HepG2 (cell line): Measurements from ENCODE around the gene RB1. TPM values are rescaled to one million over a fixed set of nuclear protein-coding genes. Genes with fewer than 3 reads are reported as not detected.

ENCODE experiments used
- ATAC-seq: fragments of 200-7000 bp; cut with Tn5 transposase; 3 replicates; pipeline ENCODE4 v1.9.1; 2020; ENCODE audit warnings: mild to moderate bottlenecking, moderate library complexity
- BruUV-seq: library from RNA; stranded (reverse); fragments of 400-500 nt; replicated peaks from 2 replicates; lab custom pipeline; 2021; lab: Mats Ljungman, UMichigan
- CTCF ChIA-PET: fragments of 300-600 bp; formaldehyde crosslinking; extraction: SDS; loops from one replicate; lab custom pipeline; 2021; ENCODE audit warnings: low total read pairs, inconsistent platforms, low intra/inter-chr PET ratio; lab: Yijun Ruan, JAX
- POLR2A ChIA-PET: fragments of 350-600 bp; sonication (Branson Sonifier 250); formaldehyde crosslinking; loops from one replicate; lab custom pipeline; 2020; ENCODE audit warnings: antibody characterized with exemption, inconsistent platforms; lab: Yijun Ruan, JAX
- DNase-seq: peaks from one replicate; pipeline ENCODE4 v3.0.0-alpha.2; 2015; ENCODE audit warnings: low spot score
- FAIRE-seq: peaks from 3 replicates; lab custom pipeline; 2011; peaks lifted over from hg19 to GRCh38; lab: Jason Lieb, UNC
- H2AFZ ChIP-seq: one replicate; pipeline ENCODE4 v1.6.1; 2011; ENCODE audit warnings: low read length, inconsistent platforms
- H3K27ac ChIP-seq: fragments of 300-600 bp; 3 replicates; pipeline ENCODE4 v1.8.0; 2011; ENCODE audit warnings: mixed run types, mild to moderate bottlenecking, mixed read lengths, low read length, inconsistent platforms; ENCODE audit not compliant: insufficient read depth; ENCODE audit errors: extremely low read length
- H3K27me3 ChIP-seq, 2 experiments: fragments of 200-600 bp in 1 of 2; 2 replicates in 1 of 2; 3 replicates in 1 of 2; pipeline versions ENCODE4 v1.6.0 to v1.8.0; 2011; ENCODE audit warnings: low read length in 2 of 2, mild to moderate bottlenecking in 2 of 2, moderate library complexity in 2 of 2, inconsistent platforms in 1 of 2; ENCODE audit not compliant: insufficient read depth in 2 of 2, control insufficient read depth in 1 of 2
- H3K36me3 ChIP-seq, 2 experiments: fragments of 200-600 bp in 1 of 2; replicated peaks in 1 of 2; 2 replicates in 1 of 2; 3 replicates in 1 of 2; pipeline versions ENCODE4 v1.5.1 to v1.8.0; 2011; ENCODE audit warnings: low read length in 2 of 2, inconsistent platforms in 1 of 2; ENCODE audit not compliant: insufficient read depth in 2 of 2, control insufficient read depth in 1 of 2
- H3K4me1 ChIP-seq: 2 replicates; pipeline ENCODE4 v1.5.1; 2012; ENCODE audit warnings: low read length, inconsistent platforms; ENCODE audit not compliant: insufficient read depth
- H3K4me2 ChIP-seq: 2 replicates; pipeline ENCODE4 v1.6.0; 2011; ENCODE audit warnings: low read depth, low read length, inconsistent platforms
- H3K4me3 ChIP-seq, 3 experiments: fragments of 200-600 bp in 1 of 3; sonication (generic), shearing (Covaris generic) in 1 of 3; replicated peaks in 1 of 3; 2 replicates each; pipeline ENCODE4 v1.5.1; 2011 to 2016; ENCODE audit warnings: low read length in 3 of 3, inconsistent platforms in 2 of 3, low read depth in 2 of 3, mild to moderate bottlenecking in 2 of 3, control low read depth in 1 of 3, mixed read lengths in 1 of 3; ENCODE audit not compliant: insufficient read depth in 1 of 3
- H3K79me2 ChIP-seq: one replicate; pipeline ENCODE4 v1.6.1; 2011; ENCODE audit warnings: low read length, inconsistent platforms; ENCODE audit not compliant: insufficient read depth
- H3K9ac ChIP-seq: 2 replicates; pipeline ENCODE4 v1.6.0; 2011; ENCODE audit warnings: mild to moderate bottlenecking, low read depth, low read length, inconsistent platforms; ENCODE audit not compliant: insufficient read depth
- H3K9me3 ChIP-seq: 2 replicates; pipeline ENCODE4 v1.5.1; 2012; ENCODE audit warnings: mild to moderate bottlenecking, low read length
- H4K20me1 ChIP-seq: 2 replicates; pipeline ENCODE4 v1.6.0; 2011; ENCODE audit warnings: inconsistent platforms, mild to moderate bottlenecking, low read length, moderate library complexity; ENCODE audit not compliant: insufficient read depth
- ETV6 ChIP-seq: sonication (generic); formaldehyde crosslinking; conservative IDR thresholded peaks from 2 replicates; pipeline ENCODE4 v1.4.0; 2020; ENCODE audit warnings: missing genetic modification reagents
- KAT7 ChIP-seq: IDR thresholded peaks from 2 replicates; pipeline ENCODE4 v1.6.1; 2018; ENCODE audit warnings: borderline replicate concordance, missing compliant biosample characterization
- KMT2A ChIP-seq: sonication (generic); formaldehyde crosslinking; IDR thresholded peaks from 2 replicates; pipeline ENCODE4 v1.4.0; 2020; ENCODE audit warnings: missing genetic modification reagents
- NBN ChIP-seq: fragments of 450-650 bp; conservative IDR thresholded peaks from 2 replicates; pipeline ENCODE4 v1.6.1; 2017
- SRSF1 ChIP-seq: fragments of 200-400 bp; formaldehyde crosslinking; optimal IDR thresholded peaks from 2 replicates; pipeline ENCODE3; 2017; ENCODE audit warnings: mild to moderate bottlenecking, low read depth, low read length, moderate library complexity
- TSC22D2 ChIP-seq: sonication (generic); formaldehyde crosslinking; IDR thresholded peaks from 2 replicates; pipeline ENCODE4 v1.5.1; 2020; ENCODE audit warnings: missing genetic modification reagents, mild to moderate bottlenecking, borderline replicate concordance
- ZNF44 ChIP-seq: sonication (generic); formaldehyde crosslinking; IDR thresholded peaks from 2 replicates; pipeline ENCODE4 v1.5.1; 2020; ENCODE audit warnings: mild to moderate bottlenecking, missing genetic modification reagents
- ZNF547 ChIP-seq: sonication (generic); formaldehyde crosslinking; IDR thresholded peaks from 2 replicates; pipeline ENCODE4 v1.5.1; 2020; ENCODE audit warnings: mild to moderate bottlenecking, missing genetic modification reagents
- ZNF720 ChIP-seq: sonication (generic); formaldehyde crosslinking; IDR thresholded peaks from 2 replicates; pipeline ENCODE4 v1.4.0; 2020; ENCODE audit warnings: missing genetic modification reagents
- ZNF747 ChIP-seq: sonication (generic); formaldehyde crosslinking; IDR thresholded peaks from 2 replicates; pipeline ENCODE4 v1.8.1; 2023; ENCODE audit warnings: missing genetic modification reagents, mild to moderate bottlenecking, borderline replicate concordance
- WGBS: methylation state at CpG from one replicate; pipeline ENCODE4 v1.1.6; 2017; ENCODE audit warnings: low lambda C conversion rate; 5-methylcytosine and 5-hydroxymethylcytosine counted together
- in situ Hi-C: cut with HindIII; loops from 2 replicates; pipeline ENCODE4 v1.10.0; 2017; ENCODE audit warnings: low pct_unique_long_range_greater_than_20kb; ENCODE audit not compliant: extremely low pct_ligation_motif_present
- intact Hi-C: fragments of 100-400 bp; cut with micrococcal nuclease; formaldehyde crosslinking; loops from one replicate; pipeline ENCODE4 v1.10.0; 2022; ENCODE audit not compliant: unreplicated experiment
- polyA plus RNA-seq, 8 experiments: library from polyadenylated mRNA; depleted of rRNA in 3 of 8; stranded (reverse) in 7 of 8; unstranded in 1 of 8; fragments of >200 nt; fragmentation: Illumina TruSeq in 4 of 8; extraction: Trizol in 4 of 8; gene quantifications; 2 replicates each; pipeline versions ENCODE4 v1.2.1 to v1.2.3, GENCODE V29; 2011 to 2016; ENCODE audit warnings: low read depth in 4 of 8, missing spikeins in 1 of 8, mixed read lengths in 1 of 8; ENCODE audit not compliant: insufficient read depth in 1 of 8
- total RNA-seq, 5 experiments: library from RNA; depleted of rRNA; stranded (reverse); fragments of >200 nt; fragmentation: Illumina TruSeq; extraction: Trizol; gene quantifications; 2 replicates each; pipeline ENCODE4 v1.2.3, GENCODE V29; 2016; ENCODE audit warnings: low read depth in 1 of 5
- TF ChIP-seq, protein P1 (sequence below): IDR thresholded peaks from 2 replicates; pipeline ENCODE4 v1.6.1; 2016; ENCODE audit warnings: missing genetic modification reagents, missing compliant biosample characterization
- TF ChIP-seq, protein P2 (sequence below): sonication (generic); formaldehyde crosslinking; IDR thresholded peaks from 2 replicates; pipeline ENCODE4 v1.4.0; 2020; ENCODE audit warnings: low read depth, missing genetic modification reagents
- TF ChIP-seq, protein P3 (sequence below): sonication (generic); formaldehyde crosslinking; IDR thresholded peaks from 2 replicates; pipeline ENCODE4 v1.4.0; 2020; ENCODE audit warnings: missing genetic modification reagents

The RB1 gene
- total and polyA plus RNA-seq, 2 of the 13 experiments (the other 11 are each of a cell fraction or from before 2014, with no cell fraction given): 15.6 to 23.7 TPM

- BruUV-seq: no TSS peak
- ATAC-seq: no peak
- Histone ChIP-seq H3K9me3 (peaks cover 13% of the 10 kb centered on the region), H3K27me3 (no peaks in the 10 kb centered on the region), H4K20me1 (no peaks in the 10 kb centered on the region), H2AFZ (no peak overlapping the region), H3K27ac (no peak overlapping the region), H3K4me1 (no peaks in the 10 kb centered on the region), H3K4me2 (no peak overlapping the region), H3K79me2 (peaks cover 7% of the 10 kb centered on the region), H3K9ac (no peak overlapping the region), H3K36me3 (peaks cover 5 to 6% of the 10 kb centered on the region in 2 experiments; a peak in 3 of 5 replicates), H3K4me3 (no peak overlapping the region)
- no peak for FAIRE-seq
- in situ Hi-C loops (loop anchor here (25.0 kb wide), 1 partner anchor 441 kb away; no protein-coding TSS in a partner anchor), intact Hi-C loops (no loop called here)
- POLR2A ChIA-PET: no interaction called here
- DNase-seq: no peak
- CTCF ChIA-PET: no interaction called here
- TF ChIP-seq KAT7 (CRISPR knock-in tag): no peak
- TF ChIP-seq, protein P1, sequence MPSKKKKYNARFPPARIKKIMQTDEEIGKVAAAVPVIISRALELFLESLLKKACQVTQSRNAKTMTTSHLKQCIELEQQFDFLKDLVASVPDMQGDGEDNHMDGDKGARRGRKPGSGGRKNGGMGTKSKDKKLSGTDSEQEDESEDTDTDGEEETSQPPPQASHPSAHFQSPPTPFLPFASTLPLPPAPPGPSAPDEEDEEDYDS (CRISPR knock-in tag): no peak
- TF ChIP-seq TSC22D2 (CRISPR knock-in tag): no peak
- TF ChIP-seq SRSF1: no peak
- WGBS: 97% methylated on average over 35 of the region's 35 CpGs
These were observed 17.4 kb downstream of the RB1 start for GRCh38 chr13:48320891-48321510.

DNA sequence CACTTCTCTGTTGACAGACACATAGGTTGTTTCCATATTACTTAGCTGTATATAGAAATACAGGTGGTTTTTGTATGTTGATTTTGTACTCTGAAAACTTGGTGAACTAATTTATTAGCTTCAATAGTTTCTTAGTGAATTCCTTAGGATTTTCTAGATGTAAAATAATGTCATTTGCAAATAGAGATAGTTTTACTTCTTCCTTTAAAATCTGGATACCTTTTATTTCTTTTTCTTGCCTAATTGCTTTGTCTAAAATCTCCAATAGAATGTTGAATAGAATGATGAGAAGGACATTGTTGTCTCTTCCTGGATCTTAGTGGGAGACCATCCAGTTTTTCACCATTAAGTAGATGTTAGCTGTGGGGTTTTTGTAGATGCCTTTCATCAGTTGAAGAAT lies 18.7 kb downstream of the RB1 start:
- Histone ChIP-seq H2AFZ (no peak overlapping the region), H3K36me3 (peaks cover 3% of the 10 kb centered on the region in 2 experiments; a peak in 3 of 5 replicates), H3K79me2 (peaks cover 7% of the 10 kb centered on the region), H3K27ac (no peak overlapping the region), H3K9me3 (peaks cover 13% of the 10 kb centered on the region), H4K20me1 (no peaks in the 10 kb centered on the region), H3K4me3 (no peak overlapping the region), H3K27me3 (no peaks in the 10 kb centered on the region), H3K4me1 (no peaks in the 10 kb centered on the region), H3K9ac (no peak overlapping the region), H3K4me2 (no peak overlapping the region)
- FAIRE-seq (no peak), DNase-seq (no peak), ATAC-seq (no peak)
- TF ChIP-seq ZNF547 (CRISPR knock-in tag) (no peak), ETV6 (CRISPR knock-in tag) (no peak), ZNF720 (CRISPR knock-in tag) (no peak), KMT2A (CRISPR knock-in tag) (no peak), NBN (no peak), ZNF747 (CRISPR knock-in tag) (no peak), ZNF44 (no peak)
- TF ChIP-seq, protein P2, sequence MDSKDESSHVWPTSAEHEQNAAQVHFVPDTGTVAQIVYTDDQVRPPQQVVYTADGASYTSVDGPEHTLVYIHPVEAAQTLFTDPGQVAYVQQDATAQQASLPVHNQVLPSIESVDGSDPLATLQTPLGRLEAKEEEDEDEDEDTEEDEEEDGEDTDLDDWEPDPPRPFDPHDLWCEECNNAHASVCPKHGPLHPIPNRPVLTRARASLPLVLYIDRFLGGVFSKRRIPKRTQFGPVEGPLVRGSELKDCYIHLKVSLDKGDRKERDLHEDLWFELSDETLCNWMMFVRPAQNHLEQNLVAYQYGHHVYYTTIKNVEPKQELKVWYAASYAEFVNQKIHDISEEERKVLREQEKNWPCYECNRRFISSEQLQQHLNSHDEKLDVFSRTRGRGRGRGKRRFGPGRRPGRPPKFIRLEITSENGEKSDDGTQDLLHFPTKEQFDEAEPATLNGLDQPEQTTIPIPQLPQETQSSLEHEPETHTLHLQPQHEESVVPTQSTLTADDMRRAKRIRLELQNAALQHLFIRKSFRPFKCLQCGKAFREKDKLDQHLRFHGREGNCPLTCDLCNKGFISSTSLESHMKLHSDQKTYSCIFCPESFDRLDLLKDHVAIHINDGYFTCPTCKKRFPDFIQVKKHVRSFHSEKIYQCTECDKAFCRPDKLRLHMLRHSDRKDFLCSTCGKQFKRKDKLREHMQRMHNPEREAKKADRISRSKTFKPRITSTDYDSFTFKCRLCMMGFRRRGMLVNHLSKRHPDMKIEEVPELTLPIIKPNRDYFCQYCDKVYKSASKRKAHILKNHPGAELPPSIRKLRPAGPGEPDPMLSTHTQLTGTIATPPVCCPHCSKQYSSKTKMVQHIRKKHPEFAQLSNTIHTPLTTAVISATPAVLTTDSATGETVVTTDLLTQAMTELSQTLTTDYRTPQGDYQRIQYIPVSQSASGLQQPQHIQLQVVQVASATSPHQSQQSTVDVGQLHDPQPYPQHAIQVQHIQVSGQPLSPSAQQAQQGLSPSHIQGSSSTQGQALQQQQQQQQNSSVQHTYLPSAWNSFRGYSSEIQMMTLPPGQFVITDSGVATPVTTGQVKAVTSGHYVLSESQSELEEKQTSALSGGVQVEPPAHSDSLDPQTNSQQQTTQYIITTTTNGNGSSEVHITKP (CRISPR knock-in tag): no peak
- TF ChIP-seq, protein P3, sequence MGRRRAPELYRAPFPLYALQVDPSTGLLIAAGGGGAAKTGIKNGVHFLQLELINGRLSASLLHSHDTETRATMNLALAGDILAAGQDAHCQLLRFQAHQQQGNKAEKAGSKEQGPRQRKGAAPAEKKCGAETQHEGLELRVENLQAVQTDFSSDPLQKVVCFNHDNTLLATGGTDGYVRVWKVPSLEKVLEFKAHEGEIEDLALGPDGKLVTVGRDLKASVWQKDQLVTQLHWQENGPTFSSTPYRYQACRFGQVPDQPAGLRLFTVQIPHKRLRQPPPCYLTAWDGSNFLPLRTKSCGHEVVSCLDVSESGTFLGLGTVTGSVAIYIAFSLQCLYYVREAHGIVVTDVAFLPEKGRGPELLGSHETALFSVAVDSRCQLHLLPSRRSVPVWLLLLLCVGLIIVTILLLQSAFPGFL (CRISPR knock-in tag): no peak
- ChIA-PET POLR2A (no interaction called here), CTCF (no interaction called here)
- no TSS peak for BruUV-seq
- in situ Hi-C loops (loop anchor here (25.0 kb wide), 1 partner anchor 440 kb away; no protein-coding TSS in a partner anchor), intact Hi-C loops (no loop called here)
